ENCODE results near the gene TBCD. TPM values are rescaled to one million over a fixed set of nuclear protein-coding genes. Genes with fewer than 3 reads are reported as not detected.

Gene TBCD
- total and polyA plus RNA-seq, 9 of the 15 experiments (the other 6 are each of a cell fraction or from before 2014, with no cell fraction given): 8.9 to 98.5 (median 28.0) TPM

GRCh38 chr17:82938486-82938872 lies 186.6 kb downstream of the TBCD start (continued):
- no peak for TF ChIP-seq NR4A1 (CRISPR knock-in tag; IDR thresholded peaks at IDR 0.05)
- no peak for TF ChIP-seq NR4A1 (tag; IDR thresholded peaks at IDR 0.05)
- no peak for TF ChIP-seq SMAD4 (CRISPR knock-in tag; conservative IDR thresholded peaks at IDR 0.05)
- no peak for TF ChIP-seq ESRRA (IDR thresholded peaks at IDR 0.05; ENCODE audit: borderline replicate concordance, low read depth)
- no peak for TF ChIP-seq RNF2 (IDR thresholded peaks at IDR 0.05)
- no peak for TF ChIP-seq ZNF121 (CRISPR knock-in tag; conservative IDR thresholded peaks at IDR 0.05)
- TF ChIP-seq, protein P1, sequence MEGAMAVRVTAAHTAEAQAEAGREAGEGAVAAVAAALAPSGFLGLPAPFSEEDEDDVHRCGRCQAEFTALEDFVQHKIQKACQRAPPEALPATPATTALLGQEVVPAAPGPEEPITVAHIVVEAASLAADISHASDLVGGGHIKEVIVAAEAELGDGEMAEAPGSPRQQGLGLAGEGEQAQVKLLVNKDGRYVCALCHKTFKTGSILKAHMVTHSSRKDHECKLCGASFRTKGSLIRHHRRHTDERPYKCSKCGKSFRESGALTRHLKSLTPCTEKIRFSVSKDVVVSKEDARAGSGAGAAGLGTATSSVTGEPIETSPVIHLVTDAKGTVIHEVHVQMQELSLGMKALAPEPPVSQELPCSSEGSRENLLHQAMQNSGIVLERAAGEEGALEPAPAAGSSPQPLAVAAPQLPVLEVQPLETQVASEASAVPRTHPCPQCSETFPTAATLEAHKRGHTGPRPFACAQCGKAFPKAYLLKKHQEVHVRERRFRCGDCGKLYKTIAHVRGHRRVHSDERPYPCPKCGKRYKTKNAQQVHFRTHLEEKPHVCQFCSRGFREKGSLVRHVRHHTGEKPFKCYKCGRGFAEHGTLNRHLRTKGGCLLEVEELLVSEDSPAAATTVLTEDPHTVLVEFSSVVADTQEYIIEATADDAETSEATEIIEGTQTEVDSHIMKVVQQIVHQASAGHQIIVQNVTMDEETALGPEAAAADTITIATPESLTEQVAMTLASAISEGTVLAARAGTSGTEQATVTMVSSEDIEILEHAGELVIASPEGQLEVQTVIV (CRISPR knock-in tag; IDR thresholded peaks at IDR 0.05; ENCODE audit: borderline replicate concordance): no peak

DNA sequence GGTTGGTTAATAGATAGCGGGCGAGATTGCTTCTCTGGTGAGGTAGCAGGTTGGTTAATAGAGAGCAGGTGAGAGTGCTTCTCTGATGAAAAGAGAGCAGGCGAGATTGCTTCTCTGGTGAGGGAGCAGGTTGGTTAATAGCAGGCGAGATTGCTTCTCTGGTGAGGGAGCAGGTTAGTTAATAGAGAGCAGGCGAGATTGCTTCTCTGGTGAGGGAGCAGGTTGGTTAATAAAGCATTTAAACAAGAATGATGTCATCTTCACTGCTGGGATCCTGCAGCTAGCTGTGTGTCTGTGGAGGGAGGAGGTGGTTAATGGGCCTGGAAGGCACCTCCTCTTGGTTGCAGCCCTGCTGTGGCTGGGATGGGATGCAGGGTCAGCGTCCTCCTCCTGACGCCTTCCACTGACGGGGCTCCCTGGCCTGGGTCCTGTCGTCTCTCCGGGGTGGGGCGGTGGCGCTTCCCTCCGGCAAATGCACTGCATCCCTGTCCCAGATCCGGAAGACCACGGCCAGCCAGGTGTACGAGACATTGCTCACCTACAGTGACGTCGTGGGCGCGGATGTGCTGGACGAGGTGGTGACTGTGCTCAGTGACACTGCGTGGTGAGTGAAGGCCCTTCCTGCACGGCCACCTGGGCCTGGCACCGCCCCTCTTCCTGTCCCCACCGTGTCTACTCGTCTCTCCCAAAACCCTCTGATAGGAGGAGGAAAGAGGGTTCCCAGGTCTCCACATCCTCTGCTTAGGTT lies 187.2 kb downstream of the TBCD start:
- H3K27ac ChIP-seq (ENCODE audit: extremely low read depth, low read depth, low read length): no peak overlapping the region
- no peak for ATAC-seq
- peaks cover 3% of the 10 kb centered on the region for H3K9me1 ChIP-seq (ENCODE audit: control insufficient read depth, insufficient read depth, low read length)
- H3K79me2 ChIP-seq (ENCODE audit: control insufficient read depth, insufficient read depth, low read length): no peaks in the 10 kb centered on the region
- no peaks in the 10 kb centered on the region for H3K27me3 ChIP-seq (ENCODE audit: control insufficient read depth in 2 of 2, insufficient read depth in 2 of 2, low read length in 2 of 2)
- no peak overlapping the region for H3K9ac ChIP-seq (ENCODE audit: insufficient read depth in 1 of 2, low read depth in 2 of 2, low read length in 2 of 2)
- H4K20me1 ChIP-seq (replicated peaks; ENCODE audit: control insufficient read depth, insufficient read depth, low read length): no peaks in the 10 kb centered on the region
- intact Hi-C loops (cut with micrococcal nuclease): no loop called here
- peaks cover 7% of the 10 kb centered on the region for H3K9me3 ChIP-seq (replicated peaks; ENCODE audit: control insufficient read depth, insufficient read depth, low read depth, low read length)
- no peak for DNase-seq (ENCODE audit: extremely low read depth in 1 of 4, low spot score in 3 of 4)
- H3K4me3 ChIP-seq: no peak overlapping the region
- H3K4me1 ChIP-seq (replicated peaks in 1 of 2; ENCODE audit: control insufficient read depth in 2 of 2, insufficient read depth in 2 of 2, low read length in 2 of 2): no peaks in the 10 kb centered on the region; a peak in 1 of 5 replicates
- no peak overlapping the region for H2AFZ ChIP-seq (ENCODE audit: low read depth, low read length)
- ChIA-PET POLR2A (no interaction called here), CTCF (ENCODE audit: low intra/inter-chr PET ratio) (interaction anchor here (0.7 kb wide), 1 partner anchor 62 kb away, joined by 6 read pairs; no protein-coding TSS in a partner anchor)
- no peak for FAIRE-seq
- BruUV-seq (replicated peaks): no TSS peak
- in situ Hi-C loops (cut with MboI): no loop called here
- WGBS (ENCODE audit: insufficient coverage, low coverage, missing lambda C conversion rate): 85% methylated on average over 22 of the region's 26 CpGs
- TF ChIP-seq, protein P2, sequence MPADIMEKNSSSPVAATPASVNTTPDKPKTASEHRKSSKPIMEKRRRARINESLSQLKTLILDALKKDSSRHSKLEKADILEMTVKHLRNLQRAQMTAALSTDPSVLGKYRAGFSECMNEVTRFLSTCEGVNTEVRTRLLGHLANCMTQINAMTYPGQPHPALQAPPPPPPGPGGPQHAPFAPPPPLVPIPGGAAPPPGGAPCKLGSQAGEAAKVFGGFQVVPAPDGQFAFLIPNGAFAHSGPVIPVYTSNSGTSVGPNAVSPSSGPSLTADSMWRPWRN (IDR thresholded peaks at IDR 0.05; ENCODE audit: low read depth): no peak
- TF ChIP-seq POLR2G (IDR thresholded peaks at IDR 0.05; ENCODE audit: low read depth, low read length): peak; percentile 52
- TF ChIP-seq, protein P3, sequence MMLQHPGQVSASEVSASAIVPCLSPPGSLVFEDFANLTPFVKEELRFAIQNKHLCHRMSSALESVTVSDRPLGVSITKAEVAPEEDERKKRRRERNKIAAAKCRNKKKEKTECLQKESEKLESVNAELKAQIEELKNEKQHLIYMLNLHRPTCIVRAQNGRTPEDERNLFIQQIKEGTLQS (IDR thresholded peaks at IDR 0.05): 0 out of 2 replicates have a peak, but pooled peaks have one; percentile 14
- TF ChIP-seq, protein P3 (CRISPR knock-in tag; conservative IDR thresholded peaks at IDR 0.05): no peak
- TF ChIP-seq RBM22 (IDR thresholded peaks at IDR 0.05; ENCODE audit: low read depth, low read length, poor library complexity, severe bottlenecking): peak; percentile 54
- TF ChIP-seq ZNF23 (CRISPR knock-in tag; IDR thresholded peaks at IDR 0.05): no peak
- H3K36me3 ChIP-seq (ENCODE audit: control insufficient read depth, insufficient read depth, low read length): peaks cover 86% of the 10 kb centered on the region
- H3K4me2 ChIP-seq (ENCODE audit: insufficient read depth, low read length): no peak overlapping the region
